Measurements from ENCODE around the gene TCF25. TPM values are rescaled to one million over a fixed set of nuclear protein-coding genes. Genes with fewer than 3 reads are reported as not detected.

TCF25 gene
- total and polyA plus RNA-seq, 2 donors (not counting 1 experiment from before 2014, with no cell fraction given) = 150 to 176 TPM

DNA sequence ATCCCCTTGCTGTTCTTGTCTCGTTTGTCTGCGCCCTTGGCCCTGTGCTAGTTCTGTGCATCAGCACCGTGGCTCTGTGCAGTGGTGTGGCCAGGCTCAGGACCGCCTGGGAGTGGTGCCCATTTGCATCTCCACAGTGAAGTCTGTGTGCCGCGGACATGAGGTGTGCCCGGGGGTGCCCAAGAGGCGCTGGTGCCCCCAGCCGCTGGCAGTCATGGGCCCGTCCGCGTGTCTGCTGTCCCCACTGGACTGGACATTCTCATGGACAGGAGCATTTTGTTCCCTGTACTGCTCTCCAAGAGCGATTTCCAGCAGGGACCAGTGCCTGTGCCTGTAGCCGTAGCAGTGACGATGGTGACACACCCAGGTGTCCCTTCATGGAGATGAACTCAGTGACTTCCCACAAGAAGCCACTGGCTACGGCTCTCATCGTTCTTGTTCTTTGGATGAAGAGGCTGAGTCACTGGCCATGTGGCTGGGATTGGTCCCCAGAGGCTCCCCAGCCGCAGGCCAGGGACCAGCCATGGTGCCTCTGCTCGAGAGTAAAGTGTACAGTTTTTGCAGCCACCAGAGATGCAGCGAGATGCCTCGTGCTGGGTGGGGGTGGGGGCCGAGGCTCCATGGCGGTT is 32.2 kb downstream of the TCF25 start:
- TF ChIP-seq, protein P1, sequence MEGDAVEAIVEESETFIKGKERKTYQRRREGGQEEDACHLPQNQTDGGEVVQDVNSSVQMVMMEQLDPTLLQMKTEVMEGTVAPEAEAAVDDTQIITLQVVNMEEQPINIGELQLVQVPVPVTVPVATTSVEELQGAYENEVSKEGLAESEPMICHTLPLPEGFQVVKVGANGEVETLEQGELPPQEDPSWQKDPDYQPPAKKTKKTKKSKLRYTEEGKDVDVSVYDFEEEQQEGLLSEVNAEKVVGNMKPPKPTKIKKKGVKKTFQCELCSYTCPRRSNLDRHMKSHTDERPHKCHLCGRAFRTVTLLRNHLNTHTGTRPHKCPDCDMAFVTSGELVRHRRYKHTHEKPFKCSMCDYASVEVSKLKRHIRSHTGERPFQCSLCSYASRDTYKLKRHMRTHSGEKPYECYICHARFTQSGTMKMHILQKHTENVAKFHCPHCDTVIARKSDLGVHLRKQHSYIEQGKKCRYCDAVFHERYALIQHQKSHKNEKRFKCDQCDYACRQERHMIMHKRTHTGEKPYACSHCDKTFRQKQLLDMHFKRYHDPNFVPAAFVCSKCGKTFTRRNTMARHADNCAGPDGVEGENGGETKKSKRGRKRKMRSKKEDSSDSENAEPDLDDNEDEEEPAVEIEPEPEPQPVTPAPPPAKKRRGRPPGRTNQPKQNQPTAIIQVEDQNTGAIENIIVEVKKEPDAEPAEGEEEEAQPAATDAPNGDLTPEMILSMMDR (conservative IDR thresholded peaks at IDR 0.05 in 1 of 2, IDR thresholded peaks at IDR 0.05 in 1 of 2; ENCODE audit: low read depth in 1 of 2, low read length in 2 of 2) = no peak
- TF ChIP-seq EZH2 (IDR thresholded peaks at IDR 0.05; ENCODE audit: low read length, missing control alignments) = no peak
- Histone ChIP-seq H3K36me3 (ENCODE audit: control insufficient read depth, insufficient read depth, low read length) (peaks cover 45% of the 10 kb centered on the region), H4K20me1 (ENCODE audit: control insufficient read depth, extremely low read depth, insufficient read depth, low read length) (no peaks in the 10 kb centered on the region), H3K4me3 (replicated peaks in 1 of 4; ENCODE audit: control extremely low read depth in 1 of 4, insufficient read depth in 1 of 4, low read depth in 3 of 4, low read length in 4 of 4) (no peak overlapping the region), H3K4me2 (ENCODE audit: extremely low read depth, insufficient read depth, low read length) (no peak overlapping the region), H3K4me1 (ENCODE audit: control insufficient read depth, extremely low read depth, insufficient read depth, low read length) (peaks cover 3% of the 10 kb centered on the region), H3K9me3 (ENCODE audit: control insufficient read depth, insufficient read depth, low read depth, low read length) (no peaks in the 10 kb centered on the region), H3K27ac (ENCODE audit: insufficient read depth, low read length) (no peak overlapping the region), H2AFZ (ENCODE audit: low read length) (no peak overlapping the region), H3K9ac (ENCODE audit: insufficient read depth, low read length) (no peak overlapping the region), H3K79me2 (ENCODE audit: control insufficient read depth, insufficient read depth, low read length) (no peaks in the 10 kb centered on the region), H3K27me3 (ENCODE audit: control insufficient read depth, insufficient read depth, low read length) (no peaks in the 10 kb centered on the region)
- no peak for DNase-seq (ENCODE audit: low read depth in 2 of 2)

DNA sequence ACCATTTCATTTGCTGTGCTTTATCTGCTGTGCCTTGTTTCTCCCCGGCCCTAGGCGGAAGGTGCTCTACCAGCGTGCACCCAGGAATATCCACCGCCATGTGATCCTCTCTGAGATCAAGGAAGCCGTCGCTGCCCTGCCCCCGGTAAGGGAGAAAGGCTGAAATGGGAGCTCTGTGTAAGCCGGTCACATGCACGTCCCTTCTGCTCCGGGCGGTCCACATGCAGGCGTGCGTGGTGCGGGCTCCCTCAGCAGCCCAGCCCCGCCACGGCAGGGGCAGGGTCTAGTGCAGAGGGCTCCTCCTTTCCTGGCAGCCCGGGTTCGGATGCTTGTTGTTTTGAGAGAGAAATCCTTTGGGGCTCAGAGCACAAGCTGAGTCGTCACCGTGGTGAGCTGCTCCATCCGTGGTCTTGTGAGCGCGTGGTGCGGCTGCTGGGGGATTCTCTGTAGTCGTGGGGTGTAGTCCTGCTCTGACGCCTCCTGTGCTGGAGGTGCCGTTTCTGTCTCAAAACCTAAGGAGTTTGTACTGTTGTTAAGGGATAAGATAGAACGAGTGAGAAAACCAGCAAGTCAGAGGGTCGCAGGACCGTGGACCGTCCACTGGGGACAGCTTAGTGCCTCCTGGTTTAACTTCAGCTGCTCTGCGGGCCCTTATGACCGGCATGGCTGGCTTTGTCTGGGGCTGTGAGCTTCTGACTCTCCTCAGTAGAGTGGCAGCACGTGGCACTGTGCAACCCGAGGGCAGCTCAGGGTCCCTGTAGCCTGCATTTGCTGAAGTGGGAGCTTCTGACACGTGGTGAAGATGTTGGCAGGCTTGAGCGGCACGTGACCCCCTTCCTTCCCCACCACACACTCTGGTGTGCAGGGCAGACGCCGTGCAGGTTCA is 33.0 kb downstream of the TCF25 start:
- no peak overlapping the region for H3K4me2 ChIP-seq (ENCODE audit: extremely low read depth, insufficient read depth, low read length)
- no peaks in the 10 kb centered on the region for H3K27me3 ChIP-seq (ENCODE audit: control insufficient read depth, insufficient read depth, low read length)
- TF ChIP-seq, protein P1 (conservative IDR thresholded peaks at IDR 0.05 in 1 of 2, IDR thresholded peaks at IDR 0.05 in 1 of 2; ENCODE audit: low read depth in 1 of 2, low read length in 2 of 2) = no peak
- no peak for TF ChIP-seq EZH2 (IDR thresholded peaks at IDR 0.05; ENCODE audit: low read length, missing control alignments)
- H3K79me2 ChIP-seq (ENCODE audit: control insufficient read depth, insufficient read depth, low read length) = no peaks in the 10 kb centered on the region
- peaks cover 45% of the 10 kb centered on the region for H3K36me3 ChIP-seq (ENCODE audit: control insufficient read depth, insufficient read depth, low read length)
- H4K20me1 ChIP-seq (ENCODE audit: control insufficient read depth, extremely low read depth, insufficient read depth, low read length) = no peaks in the 10 kb centered on the region
- H3K4me3 ChIP-seq (replicated peaks in 1 of 4; ENCODE audit: control extremely low read depth in 1 of 4, insufficient read depth in 1 of 4, low read depth in 3 of 4, low read length in 4 of 4) = no peak overlapping the region
- H2AFZ ChIP-seq (ENCODE audit: low read length) = no peak overlapping the region
- no peak overlapping the region for H3K9ac ChIP-seq (ENCODE audit: insufficient read depth, low read length)
- H3K9me3 ChIP-seq (ENCODE audit: control insufficient read depth, insufficient read depth, low read depth, low read length) = no peaks in the 10 kb centered on the region
- H3K4me1 ChIP-seq (ENCODE audit: control insufficient read depth, extremely low read depth, insufficient read depth, low read length) = peaks cover 3% of the 10 kb centered on the region
- DNase-seq (ENCODE audit: low read depth in 2 of 2) = no peak
- no peak overlapping the region for H3K27ac ChIP-seq (ENCODE audit: insufficient read depth, low read length)

DNA sequence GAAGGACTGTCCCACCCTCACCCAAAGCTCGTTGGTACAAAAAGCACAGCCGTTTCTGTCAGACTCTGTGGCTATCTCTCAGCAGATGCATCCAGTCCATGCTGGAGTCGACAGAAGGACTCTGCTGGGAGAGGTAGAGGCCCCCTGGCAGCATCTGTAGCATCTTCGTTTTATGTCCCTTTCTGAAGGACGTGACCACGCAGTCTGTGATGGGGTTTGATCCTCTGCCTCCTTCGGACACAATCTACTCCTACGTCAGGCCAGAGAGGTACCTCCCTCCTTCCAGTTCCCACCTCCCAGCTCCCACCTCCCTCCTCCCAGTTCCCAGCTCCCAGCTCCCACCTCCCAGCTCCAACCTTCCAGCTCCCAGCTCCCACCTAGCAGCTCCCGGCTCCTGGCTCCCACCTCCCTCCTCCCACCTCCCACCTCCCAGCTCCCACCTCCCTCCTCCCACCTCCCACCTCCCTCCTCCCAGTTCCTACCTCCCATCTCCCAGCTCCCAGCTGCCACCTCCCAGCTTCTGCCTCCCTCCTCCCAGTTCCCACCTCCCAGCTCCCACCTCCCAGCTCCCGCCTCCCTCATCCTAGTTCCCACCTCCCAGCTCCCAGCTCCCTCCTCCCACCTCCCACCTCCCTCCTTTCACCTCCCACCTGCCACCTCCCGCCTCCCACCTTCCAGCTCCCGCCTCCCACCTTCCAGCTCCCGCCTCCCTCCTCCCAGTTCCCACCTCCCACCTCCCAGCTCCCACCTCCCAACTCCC is 33.8 kb downstream of the TCF25 start:
- Histone ChIP-seq H3K9ac (ENCODE audit: insufficient read depth, low read length) (no peak overlapping the region), H3K27me3 (ENCODE audit: control insufficient read depth, insufficient read depth, low read length) (no peaks in the 10 kb centered on the region), H3K27ac (ENCODE audit: insufficient read depth, low read length) (no peak overlapping the region), H3K4me1 (ENCODE audit: control insufficient read depth, extremely low read depth, insufficient read depth, low read length) (peaks cover 3% of the 10 kb centered on the region), H3K9me3 (ENCODE audit: control insufficient read depth, insufficient read depth, low read depth, low read length) (no peaks in the 10 kb centered on the region), H3K4me3 (replicated peaks in 1 of 4; ENCODE audit: control extremely low read depth in 1 of 4, insufficient read depth in 1 of 4, low read depth in 3 of 4, low read length in 4 of 4) (no peak overlapping the region), H2AFZ (ENCODE audit: low read length) (no peak overlapping the region), H3K36me3 (ENCODE audit: control insufficient read depth, insufficient read depth, low read length) (peaks cover 50% of the 10 kb centered on the region), H3K4me2 (ENCODE audit: extremely low read depth, insufficient read depth, low read length) (no peak overlapping the region), H4K20me1 (ENCODE audit: control insufficient read depth, extremely low read depth, insufficient read depth, low read length) (no peaks in the 10 kb centered on the region), H3K79me2 (ENCODE audit: control insufficient read depth, insufficient read depth, low read length) (no peaks in the 10 kb centered on the region)
- TF ChIP-seq, protein P1 (conservative IDR thresholded peaks at IDR 0.05 in 1 of 2, IDR thresholded peaks at IDR 0.05 in 1 of 2; ENCODE audit: low read depth in 1 of 2, low read length in 2 of 2) = no peak
- no peak for TF ChIP-seq EZH2 (IDR thresholded peaks at IDR 0.05; ENCODE audit: low read length, missing control alignments)
- DNase-seq (ENCODE audit: low read depth in 2 of 2) = no peak
